ENCODE results near the gene ASAP2. TPM values are rescaled to one million over a fixed set of nuclear protein-coding genes. Genes with fewer than 3 reads are reported as not detected.

Gene ASAP2
- total and polyA plus RNA-seq, 9 of the 15 experiments (the other 6 are each of a cell fraction or from before 2014, with no cell fraction given): 0.06 to 4.3 (median 3.1) TPM

- TF ChIP-seq KAT2B (IDR thresholded peaks at IDR 0.05; ENCODE audit: low read depth, low read length): no peak
- no peak for TF ChIP-seq THRAP3 (IDR thresholded peaks at IDR 0.05; ENCODE audit: borderline replicate concordance)
- no peak for TF ChIP-seq TSC22D4 (tag; IDR thresholded peaks at IDR 0.05)
- no peak for TF ChIP-seq FIP1L1 (IDR thresholded peaks at IDR 0.05; ENCODE audit: low read depth, low read length, poor library complexity, severe bottlenecking)
- TF ChIP-seq ZBTB11 (CRISPR knock-in tag; IDR thresholded peaks at IDR 0.05): no peak
- TF ChIP-seq CBX2 (IDR thresholded peaks at IDR 0.05; ENCODE audit: insufficient read depth, low read length, poor library complexity, severe bottlenecking): no peak
- TF ChIP-seq TGIF2 (CRISPR knock-in tag; IDR thresholded peaks at IDR 0.05): no peak
- no peak for TF ChIP-seq ZNF121 (CRISPR knock-in tag; conservative IDR thresholded peaks at IDR 0.05)
- TF ChIP-seq ZKSCAN8 (CRISPR knock-in tag; IDR thresholded peaks at IDR 0.05): peak; percentile 83
- TF ChIP-seq, protein P1, sequence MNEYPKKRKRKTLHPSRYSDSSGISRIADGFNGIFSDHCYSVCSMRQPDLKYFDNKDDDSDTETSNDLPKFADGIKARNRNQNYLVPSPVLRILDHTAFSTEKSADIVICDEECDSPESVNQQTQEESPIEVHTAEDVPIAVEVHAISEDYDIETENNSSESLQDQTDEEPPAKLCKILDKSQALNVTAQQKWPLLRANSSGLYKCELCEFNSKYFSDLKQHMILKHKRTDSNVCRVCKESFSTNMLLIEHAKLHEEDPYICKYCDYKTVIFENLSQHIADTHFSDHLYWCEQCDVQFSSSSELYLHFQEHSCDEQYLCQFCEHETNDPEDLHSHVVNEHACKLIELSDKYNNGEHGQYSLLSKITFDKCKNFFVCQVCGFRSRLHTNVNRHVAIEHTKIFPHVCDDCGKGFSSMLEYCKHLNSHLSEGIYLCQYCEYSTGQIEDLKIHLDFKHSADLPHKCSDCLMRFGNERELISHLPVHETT (CRISPR knock-in tag; conservative IDR thresholded peaks at IDR 0.05 in 1 of 2, IDR thresholded peaks at IDR 0.05 in 1 of 2): peak in 1 of 2 experiments; percentile 59; a peak in 1 of 4 replicates
- no peak for TF ChIP-seq ZSCAN29 (IDR thresholded peaks at IDR 0.05)
- 0 out of 2 replicates have a peak, but pooled peaks have one; percentile 30 for TF ChIP-seq ATF7 (IDR thresholded peaks at IDR 0.05)
- no peak for TF ChIP-seq CBX8 (IDR thresholded peaks at IDR 0.05; ENCODE audit: borderline replicate concordance, extremely low read depth, low read depth, low read length, poor library complexity, severe bottlenecking)
- no peak for TF ChIP-seq CREB1 (IDR thresholded peaks at IDR 0.05)
- TF ChIP-seq CREB1 (CRISPR knock-in tag; IDR thresholded peaks at IDR 0.05): no peak
- TF ChIP-seq, protein P2, sequence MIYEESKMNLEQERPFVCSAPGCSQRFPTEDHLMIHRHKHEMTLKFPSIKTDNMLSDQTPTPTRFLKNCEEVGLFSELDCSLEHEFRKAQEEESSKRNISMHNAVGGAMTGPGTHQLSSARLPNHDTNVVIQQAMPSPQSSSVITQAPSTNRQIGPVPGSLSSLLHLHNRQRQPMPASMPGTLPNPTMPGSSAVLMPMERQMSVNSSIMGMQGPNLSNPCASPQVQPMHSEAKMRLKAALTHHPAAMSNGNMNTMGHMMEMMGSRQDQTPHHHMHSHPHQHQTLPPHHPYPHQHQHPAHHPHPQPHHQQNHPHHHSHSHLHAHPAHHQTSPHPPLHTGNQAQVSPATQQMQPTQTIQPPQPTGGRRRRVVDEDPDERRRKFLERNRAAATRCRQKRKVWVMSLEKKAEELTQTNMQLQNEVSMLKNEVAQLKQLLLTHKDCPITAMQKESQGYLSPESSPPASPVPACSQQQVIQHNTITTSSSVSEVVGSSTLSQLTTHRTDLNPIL (CRISPR knock-in tag; IDR thresholded peaks at IDR 0.05): no peak
- no peak for TF ChIP-seq OTX1 (CRISPR knock-in tag; IDR thresholded peaks at IDR 0.05)
- no peak for TF ChIP-seq ZBTB34 (CRISPR knock-in tag; IDR thresholded peaks at IDR 0.05)
- TF ChIP-seq CHD2 (IDR thresholded peaks at IDR 0.05; ENCODE audit: low read depth, low read length): no peak
- no peak for TF ChIP-seq BCL6 (CRISPR knock-in tag; IDR thresholded peaks at IDR 0.05)
- TF ChIP-seq RBM17 (IDR thresholded peaks at IDR 0.05; ENCODE audit: borderline replicate concordance, low read depth, low read length): no peak
Measured at GRCh38 chr2:9234680-9235146, 28.1 kb downstream of the ASAP2 start (continued).
